SK-N-MC (cell line): ENCODE data around the gene BBIP1.

ENCODE experiments used
- EZH2 ChIP-seq: fragments of 200-600 bp; sonication (generic); IDR thresholded peaks from one replicate; pipeline ENCODE4 v1.6.1; 2017; ENCODE audit warnings: antibody characterized with exemption
- FOXP2 ChIP-seq: optimal IDR thresholded peaks from 2 replicates; pipeline ENCODE3; 2011; ENCODE audit warnings: mild to moderate bottlenecking, moderate library complexity; ENCODE audit not compliant: insufficient read depth; ENCODE audit errors: extremely low read length, control extremely low read depth
- POLR2AphosphoS5 ChIP-seq: IDR thresholded peaks from 2 replicates; pipeline ENCODE4 v1.6.1; 2012; ENCODE audit warnings: mild to moderate bottlenecking, low read depth, low read length, borderline replicate concordance

DNA sequence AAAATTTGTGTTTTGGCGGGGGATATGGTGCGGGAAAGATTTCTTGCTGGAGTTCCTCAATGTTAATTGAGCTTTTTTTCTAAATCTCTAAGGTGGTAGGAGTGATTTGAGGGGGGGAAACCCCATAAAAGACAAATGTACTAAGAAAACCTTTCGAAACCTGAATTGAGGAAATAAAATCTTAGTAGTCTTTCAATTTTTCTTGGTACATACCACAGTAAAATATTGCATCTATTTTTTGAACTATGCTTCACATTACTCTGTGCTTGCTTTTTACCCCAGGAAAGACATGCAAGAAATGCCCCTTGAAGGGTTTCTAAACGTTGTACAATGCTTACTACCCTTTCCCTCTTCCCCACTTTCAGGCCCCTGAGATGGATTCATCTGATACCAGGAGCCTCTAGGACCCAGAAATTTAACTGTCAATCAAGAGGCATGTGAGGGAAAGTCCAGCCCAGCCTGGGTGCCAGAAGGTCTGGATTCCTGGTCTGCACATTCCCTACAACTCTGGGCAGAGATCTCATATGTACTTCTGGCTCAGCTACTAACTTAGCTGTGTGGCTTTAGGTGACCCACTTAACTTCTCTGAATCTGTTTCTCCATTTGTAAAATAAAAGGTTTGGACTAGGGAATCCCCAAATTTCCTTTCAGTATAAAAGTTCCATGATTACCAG, 53.0 kb downstream of the BBIP1 start:
- no peak for TF ChIP-seq POLR2AphosphoS5
- no peak for TF ChIP-seq EZH2
- TF ChIP-seq FOXP2, result no peak
